Stimulated activated CD8-positive, alpha-beta memory T cell treated with anti-CD3 and anti-CD28 coated beads, Interleukin-2, amount 100 ng/mL, for 48 hours (primary cell): Measurements from ENCODE around the gene TICRR.

ENCODE experiments used
- DNase-seq, 2 donors: peaks; one replicate each; pipeline ENCODE4 v3.0.0-alpha.2; 2020; ENCODE audit warnings: low read depth in 2 of 2

TICRR gene

DNA sequence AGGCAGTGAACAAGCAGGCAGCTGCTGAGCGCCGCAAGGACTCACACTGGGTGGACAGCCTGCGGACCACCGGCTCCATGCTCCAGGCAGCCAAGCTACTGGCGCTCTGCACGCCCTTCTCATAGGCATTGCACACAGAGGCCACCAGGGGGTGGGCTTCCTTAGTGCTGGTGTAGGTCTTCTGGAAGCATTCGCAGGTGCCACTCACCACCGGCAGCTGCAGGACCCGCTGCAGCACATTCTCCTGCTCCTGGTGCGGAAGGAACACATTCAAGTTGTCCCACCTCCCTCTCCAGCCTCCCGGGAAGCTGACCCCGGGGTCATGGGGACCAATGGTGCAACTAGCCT lies 97.9 kb downstream of the TICRR start:
- peak in 1 of 2 donors; percentile 18 for DNase-seq

DNA sequence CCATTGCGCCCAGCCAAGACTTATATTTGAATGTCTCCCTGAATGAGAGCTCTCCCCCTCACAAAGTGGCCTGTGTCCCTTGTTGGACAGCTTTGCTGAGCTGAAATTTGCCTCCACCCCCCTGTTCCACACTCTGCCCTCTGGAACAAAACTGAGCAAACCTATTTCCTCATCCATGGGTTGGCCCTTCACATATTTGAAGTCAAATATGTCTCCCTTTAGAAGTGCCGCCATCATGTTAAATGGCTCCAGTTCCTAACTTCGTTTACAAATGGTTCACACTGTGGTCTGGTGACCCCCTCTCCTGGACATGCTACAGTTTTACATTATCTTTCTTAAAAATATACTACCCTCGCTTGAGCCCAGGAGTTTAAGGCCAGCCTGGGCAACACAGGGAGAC lies 99.3 kb downstream of the TICRR start:
- no peak for DNase-seq

DNA sequence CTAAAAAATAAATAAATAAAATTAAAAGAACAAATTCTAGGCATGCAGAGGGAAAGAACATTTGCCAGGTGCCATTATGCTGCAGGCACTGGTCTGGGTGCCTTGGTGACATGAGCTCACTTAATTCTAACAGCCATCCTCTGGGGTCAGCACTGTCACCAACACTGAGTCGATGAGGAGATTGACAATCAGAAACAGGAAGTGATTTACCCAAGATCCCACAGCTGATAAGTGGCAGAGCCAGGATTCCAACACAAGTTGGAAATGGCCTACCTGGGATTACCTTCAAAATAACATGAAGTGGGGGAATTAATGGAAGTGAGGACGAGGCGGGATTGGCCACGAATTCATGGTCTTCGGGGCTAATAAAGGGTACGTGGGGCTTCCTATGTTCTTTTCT lies 100.3 kb downstream of the TICRR start:
- DNase-seq: no peak

DNA sequence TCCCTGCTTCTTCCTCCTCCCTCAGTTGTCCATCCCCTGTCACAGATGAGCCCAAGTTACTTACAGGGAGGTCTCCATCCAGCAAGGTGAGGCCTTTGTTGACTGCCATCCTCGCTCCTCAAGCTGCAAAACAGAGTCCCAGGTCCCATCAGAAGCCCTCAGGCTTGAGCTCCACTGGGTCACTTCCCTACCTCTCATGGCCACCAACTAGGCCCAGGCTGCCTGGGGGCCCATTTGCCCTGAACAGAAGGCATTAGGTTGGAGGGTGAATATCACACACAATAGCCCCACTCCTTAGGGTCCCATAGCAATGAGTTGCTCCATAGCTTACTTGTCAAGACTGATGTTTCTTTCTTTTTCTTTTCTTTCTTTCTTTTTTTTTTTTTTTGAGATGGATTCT lies 102.1 kb downstream of the TICRR start:
- no peak for DNase-seq
